ENCODE measurements around the gene SYT1.

The SYT1 gene

GRCh38 chr12:79296133-79296532 is 431.6 kb downstream of the SYT1 start:
- no peak overlapping the region for H3K27ac Mint-ChIP-seq
- H3K36me3 Mint-ChIP-seq (ENCODE audit: low read depth) = no peaks in the 10 kb centered on the region
- H3K4me3 Mint-ChIP-seq = no peak overlapping the region
- DNase-seq = no peak
- no peaks in the 10 kb centered on the region for H3K27me3 Mint-ChIP-seq
- H3K9me3 Mint-ChIP-seq = no peaks in the 10 kb centered on the region
- no peaks in the 10 kb centered on the region for H3K4me1 Mint-ChIP-seq (ENCODE audit: low read depth)

DNA sequence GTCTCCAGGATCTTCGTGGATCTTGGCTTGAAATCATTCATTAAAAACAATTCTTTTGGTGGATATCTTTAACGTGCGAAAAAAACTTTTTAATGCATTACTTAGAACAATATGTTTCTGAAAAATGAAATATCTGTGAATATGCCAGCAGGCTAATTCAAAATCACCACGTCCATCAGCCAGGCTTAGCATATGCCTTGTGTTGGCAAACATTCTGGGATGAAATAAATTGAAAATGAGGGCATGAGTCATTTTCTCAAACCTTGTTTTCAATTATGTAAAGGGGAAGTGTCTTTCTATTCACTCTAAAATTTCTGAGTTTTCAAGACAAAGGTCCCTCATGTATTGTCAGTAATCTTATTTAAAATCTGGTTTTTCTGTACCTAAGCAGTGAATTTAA is 432.3 kb downstream of the SYT1 start:
- no peaks in the 10 kb centered on the region for H3K4me1 Mint-ChIP-seq (ENCODE audit: low read depth)
- no peaks in the 10 kb centered on the region for H3K36me3 Mint-ChIP-seq (ENCODE audit: low read depth)
- no peak overlapping the region for H3K4me3 Mint-ChIP-seq
- no peaks in the 10 kb centered on the region for H3K27me3 Mint-ChIP-seq
- H3K9me3 Mint-ChIP-seq = no peaks in the 10 kb centered on the region
- DNase-seq = no peak
- no peak overlapping the region for H3K27ac Mint-ChIP-seq

- no peaks in the 10 kb centered on the region for H3K36me3 Mint-ChIP-seq (ENCODE audit: low read depth)
- H3K4me3 Mint-ChIP-seq = no peak overlapping the region
- H3K27me3 Mint-ChIP-seq = no peaks in the 10 kb centered on the region
- H3K9me3 Mint-ChIP-seq = no peaks in the 10 kb centered on the region
- no peak for DNase-seq
- no peak overlapping the region for H3K27ac Mint-ChIP-seq
- H3K4me1 Mint-ChIP-seq (ENCODE audit: low read depth) = no peaks in the 10 kb centered on the region
Measured at GRCh38 chr12:79298506-79298905, 433.9 kb downstream of the SYT1 start.

GRCh38 chr12:79299447-79300198 is 435.0 kb downstream of the SYT1 start:
- no peaks in the 10 kb centered on the region for H3K9me3 Mint-ChIP-seq
- H3K36me3 Mint-ChIP-seq (ENCODE audit: low read depth) = no peaks in the 10 kb centered on the region
- DNase-seq = no peak
- H3K4me3 Mint-ChIP-seq = no peak overlapping the region
- no peaks in the 10 kb centered on the region for H3K27me3 Mint-ChIP-seq
- no peak overlapping the region for H3K27ac Mint-ChIP-seq
- H3K4me1 Mint-ChIP-seq (ENCODE audit: low read depth) = no peaks in the 10 kb centered on the region

DNA sequence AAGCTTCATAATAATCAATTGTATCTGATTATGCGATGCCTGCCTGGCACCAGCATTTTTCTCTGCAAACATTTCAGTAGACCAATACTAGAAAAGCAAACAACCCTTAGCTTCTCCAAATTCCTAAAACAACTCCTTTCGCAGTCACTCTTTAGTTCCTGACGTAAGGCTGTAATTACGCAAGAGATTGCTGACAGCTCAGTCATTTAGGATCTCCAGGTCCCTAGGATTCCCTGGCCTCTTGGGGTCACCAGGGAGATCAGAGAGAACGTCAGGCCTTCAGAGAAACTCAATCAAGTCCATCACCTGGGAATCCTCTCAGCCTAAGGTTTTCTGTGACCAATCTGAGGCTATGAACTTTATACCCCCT is 435.6 kb downstream of the SYT1 start:
- Mint-ChIP-seq H3K4me1 (ENCODE audit: low read depth) (no peaks in the 10 kb centered on the region), H3K27ac (no peak overlapping the region), H3K36me3 (ENCODE audit: low read depth) (no peaks in the 10 kb centered on the region), H3K9me3 (no peaks in the 10 kb centered on the region), H3K4me3 (no peak overlapping the region), H3K27me3 (no peaks in the 10 kb centered on the region)
- no peak for DNase-seq

DNA sequence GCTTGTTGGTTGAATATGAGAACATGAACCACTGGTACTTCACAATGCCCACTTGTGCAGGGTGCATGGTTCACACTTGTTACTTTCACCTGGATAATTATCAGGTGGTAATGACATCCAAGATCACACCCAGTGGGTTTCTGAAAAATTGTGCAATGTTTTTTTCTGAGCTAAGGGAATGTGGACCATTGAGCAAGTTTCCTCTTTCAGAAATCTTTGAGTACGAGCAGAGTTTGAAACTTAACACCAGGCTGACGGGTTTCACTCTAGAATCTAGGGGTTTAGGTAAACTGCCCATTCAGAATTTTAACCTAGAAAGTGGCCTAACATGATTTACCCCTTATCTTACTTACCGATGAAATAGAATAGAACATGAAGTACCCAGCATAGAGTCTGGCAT is 436.6 kb downstream of the SYT1 start:
- Mint-ChIP-seq H3K4me1 (ENCODE audit: low read depth) (no peaks in the 10 kb centered on the region), H3K4me3 (no peak overlapping the region), H3K27me3 (no peaks in the 10 kb centered on the region), H3K36me3 (ENCODE audit: low read depth) (no peaks in the 10 kb centered on the region), H3K9me3 (no peaks in the 10 kb centered on the region), H3K27ac (no peak overlapping the region)
- DNase-seq = no peak

DNA sequence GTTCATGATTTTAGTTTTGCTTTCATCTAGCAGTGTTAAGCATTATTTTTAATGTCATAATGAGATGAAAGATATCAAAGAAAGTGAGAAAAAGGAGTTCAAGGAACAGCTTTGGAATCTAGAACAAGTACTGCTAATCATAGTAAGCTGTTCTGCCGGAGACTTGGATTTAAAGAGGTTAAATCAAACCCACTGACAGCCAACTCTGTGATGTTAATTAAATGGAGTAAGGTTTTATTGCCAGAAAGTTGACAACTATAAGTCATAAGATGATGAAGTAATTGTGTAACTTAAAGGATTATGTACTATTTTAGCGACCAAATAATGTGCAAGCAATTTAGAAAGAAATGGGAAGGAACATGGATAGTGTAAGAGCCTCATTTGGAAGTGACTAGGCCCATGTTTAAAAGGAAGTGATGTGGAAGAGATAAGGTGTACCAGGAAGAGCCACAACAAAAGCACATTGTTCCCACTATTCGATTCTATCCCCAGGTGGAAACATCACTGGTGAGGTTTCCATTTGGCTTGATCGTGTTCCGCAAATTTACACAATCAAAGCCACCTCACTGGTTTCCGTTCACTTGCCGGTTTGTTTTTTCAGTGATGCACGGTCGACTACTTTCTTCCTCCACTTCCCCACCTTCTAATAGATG is 437.7 kb downstream of the SYT1 start:
- DNase-seq = no peak
- H3K9me3 Mint-ChIP-seq = no peaks in the 10 kb centered on the region
- H3K4me3 Mint-ChIP-seq = no peak overlapping the region
- H3K36me3 Mint-ChIP-seq (ENCODE audit: low read depth) = no peaks in the 10 kb centered on the region
- H3K4me1 Mint-ChIP-seq (ENCODE audit: low read depth) = no peaks in the 10 kb centered on the region
- H3K27me3 Mint-ChIP-seq = no peaks in the 10 kb centered on the region
- no peak overlapping the region for H3K27ac Mint-ChIP-seq

DNA sequence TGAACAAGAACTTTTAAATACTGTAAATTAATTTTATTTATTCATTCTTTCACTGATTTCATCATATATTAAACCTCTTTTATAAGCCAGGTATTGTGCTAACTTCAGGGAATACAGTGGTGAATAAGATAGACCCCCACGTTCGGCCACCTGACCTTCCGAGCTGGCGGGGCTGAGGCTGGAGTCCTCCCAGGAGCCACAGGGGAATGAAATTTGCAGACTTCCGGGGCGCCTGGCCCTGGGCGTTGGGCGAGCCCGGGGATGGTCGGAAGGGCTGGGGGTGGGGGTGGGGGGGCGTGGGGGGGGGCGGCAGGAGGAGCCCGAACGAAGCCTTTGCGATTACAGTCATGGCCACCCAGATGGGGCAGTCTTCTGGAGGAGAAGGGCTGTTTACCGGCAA is 442.8 kb downstream of the SYT1 start:
- H3K27ac Mint-ChIP-seq = no peak overlapping the region
- no peak for DNase-seq
- no peaks in the 10 kb centered on the region for H3K27me3 Mint-ChIP-seq
- no peaks in the 10 kb centered on the region for H3K4me1 Mint-ChIP-seq (ENCODE audit: low read depth)
- H3K36me3 Mint-ChIP-seq (ENCODE audit: low read depth) = no peaks in the 10 kb centered on the region
- no peak overlapping the region for H3K4me3 Mint-ChIP-seq
- H3K9me3 Mint-ChIP-seq = peaks cover 4% of the 10 kb centered on the region

DNA sequence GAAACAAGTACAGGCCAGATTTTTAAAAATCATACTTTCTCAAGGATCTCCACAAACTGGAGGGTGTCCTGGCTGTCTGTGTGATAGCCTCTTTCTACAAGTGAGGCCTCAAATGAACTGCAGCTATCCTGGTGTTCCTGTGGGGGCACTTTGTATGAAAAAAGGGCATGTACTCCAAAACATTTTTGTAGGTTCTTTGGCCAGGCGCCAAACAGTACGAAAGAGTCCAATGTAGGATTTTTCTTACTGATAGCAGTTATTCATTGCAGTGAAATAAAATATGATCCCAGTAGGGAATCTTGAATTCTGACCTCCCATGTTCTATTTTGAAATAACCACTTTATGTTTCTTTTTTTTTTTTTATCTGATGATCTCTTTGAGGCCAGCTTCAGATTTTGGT is 444.5 kb downstream of the SYT1 start:
- no peak overlapping the region for H3K4me3 Mint-ChIP-seq
- H3K36me3 Mint-ChIP-seq (ENCODE audit: low read depth) = no peaks in the 10 kb centered on the region
- no peak overlapping the region for H3K27ac Mint-ChIP-seq
- H3K4me1 Mint-ChIP-seq (ENCODE audit: low read depth) = no peaks in the 10 kb centered on the region
- H3K9me3 Mint-ChIP-seq = peaks cover 7% of the 10 kb centered on the region
- no peak for DNase-seq
- no peaks in the 10 kb centered on the region for H3K27me3 Mint-ChIP-seq

DNA sequence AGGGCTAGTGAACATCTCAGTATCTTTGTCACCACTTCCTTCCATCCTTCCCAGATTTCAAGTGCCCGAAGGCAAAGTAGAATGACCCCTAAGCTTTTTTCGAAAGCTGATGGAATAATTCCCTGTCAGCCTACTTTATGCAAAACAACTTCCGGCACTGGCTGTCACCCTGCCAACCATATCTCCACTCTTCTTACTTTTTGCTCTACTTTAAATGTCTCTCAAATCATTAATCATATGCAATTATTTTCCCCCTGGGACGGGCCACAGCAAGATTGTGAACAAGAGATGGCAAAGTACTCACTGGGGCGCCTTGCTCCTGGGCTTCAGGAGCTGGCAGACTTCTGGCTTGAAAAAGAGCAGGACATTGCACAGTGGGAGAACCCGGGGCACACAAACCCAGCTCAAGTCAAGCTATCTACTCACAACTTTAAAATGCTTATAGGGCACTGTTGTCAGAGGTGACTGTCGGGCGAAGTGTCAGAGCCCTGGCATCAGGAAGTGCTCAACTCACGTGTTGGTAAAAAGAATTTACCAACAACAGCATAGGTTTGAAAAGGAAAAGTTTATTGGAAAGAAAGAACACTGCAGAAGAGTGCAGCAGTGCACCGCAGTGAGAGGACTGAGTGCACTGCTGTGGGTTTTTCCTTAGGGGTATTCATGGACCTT is 452.7 kb downstream of the SYT1 start:
- Mint-ChIP-seq H3K27me3 (no peaks in the 10 kb centered on the region), H3K27ac (no peak overlapping the region), H3K4me1 (ENCODE audit: low read depth) (no peaks in the 10 kb centered on the region), H3K36me3 (ENCODE audit: low read depth) (no peaks in the 10 kb centered on the region), H3K9me3 (peaks cover 10% of the 10 kb centered on the region), H3K4me3 (no peak overlapping the region)
- DNase-seq = no peak

- H3K27me3 Mint-ChIP-seq = no peaks in the 10 kb centered on the region
- no peaks in the 10 kb centered on the region for H3K36me3 Mint-ChIP-seq (ENCODE audit: low read depth)
- H3K4me1 Mint-ChIP-seq (ENCODE audit: low read depth) = no peaks in the 10 kb centered on the region
- no peak overlapping the region for H3K27ac Mint-ChIP-seq
- no peaks in the 10 kb centered on the region for H3K9me3 Mint-ChIP-seq
- no peak for DNase-seq
- no peak overlapping the region for H3K4me3 Mint-ChIP-seq
Measured at GRCh38 chr12:79322905-79323304, 458.3 kb downstream of the SYT1 start.

GRCh38 chr12:79324571-79324970 is 460.0 kb downstream of the SYT1 start:
- H3K27me3 Mint-ChIP-seq = no peaks in the 10 kb centered on the region
- no peaks in the 10 kb centered on the region for H3K36me3 Mint-ChIP-seq (ENCODE audit: low read depth)
- no peak overlapping the region for H3K4me3 Mint-ChIP-seq
- H3K27ac Mint-ChIP-seq = no peak overlapping the region
- DNase-seq = no peak
- no peaks in the 10 kb centered on the region for H3K4me1 Mint-ChIP-seq (ENCODE audit: low read depth)
- H3K9me3 Mint-ChIP-seq = no peaks in the 10 kb centered on the region

- H3K4me3 Mint-ChIP-seq = no peak overlapping the region
- no peaks in the 10 kb centered on the region for H3K27me3 Mint-ChIP-seq
- no peaks in the 10 kb centered on the region for H3K4me1 Mint-ChIP-seq (ENCODE audit: low read depth)
- no peak overlapping the region for H3K27ac Mint-ChIP-seq
- H3K9me3 Mint-ChIP-seq = no peaks in the 10 kb centered on the region
- DNase-seq = no peak
- no peaks in the 10 kb centered on the region for H3K36me3 Mint-ChIP-seq (ENCODE audit: low read depth)
Measured at GRCh38 chr12:79326222-79326621, 461.6 kb downstream of the SYT1 start.

- H3K36me3 Mint-ChIP-seq (ENCODE audit: low read depth) = no peaks in the 10 kb centered on the region
- H3K4me1 Mint-ChIP-seq (ENCODE audit: low read depth) = no peaks in the 10 kb centered on the region
- H3K27me3 Mint-ChIP-seq = no peaks in the 10 kb centered on the region
- no peaks in the 10 kb centered on the region for H3K9me3 Mint-ChIP-seq
- no peak overlapping the region for H3K4me3 Mint-ChIP-seq
- DNase-seq = no peak
- no peak overlapping the region for H3K27ac Mint-ChIP-seq
Measured at GRCh38 chr12:79326663-79327062, 462.1 kb downstream of the SYT1 start.

- Mint-ChIP-seq H3K4me1 (ENCODE audit: low read depth) (no peaks in the 10 kb centered on the region), H3K27me3 (no peaks in the 10 kb centered on the region), H3K9me3 (no peaks in the 10 kb centered on the region), H3K4me3 (no peak overlapping the region), H3K27ac (no peak overlapping the region), H3K36me3 (ENCODE audit: low read depth) (no peaks in the 10 kb centered on the region)
- DNase-seq = no peak
Measured at GRCh38 chr12:79327465-79327864, 462.9 kb downstream of the SYT1 start.
